Esophagus (tissue), 2 donors: ENCODE measurements around the gene DCLK1. TPM values are rescaled to one million over a fixed set of nuclear protein-coding genes. Genes with fewer than 3 reads are reported as not detected.

Source experiments
- H3K27ac ChIP-seq, 2 donors: one replicate each; pipeline ENCODE4 v1.5.1; 2013; ENCODE audit warnings: low read depth in 2 of 2, mild to moderate bottlenecking in 2 of 2, inconsistent platforms in 1 of 2, low read length in 1 of 2, moderate library complexity in 1 of 2
- H3K27me3 ChIP-seq, 2 donors: one replicate each; pipeline ENCODE4 v1.6.1; 2013; ENCODE audit warnings: low read length in 2 of 2, control low read depth in 1 of 2, mild to moderate bottlenecking in 1 of 2; ENCODE audit not compliant: insufficient read depth in 2 of 2, control insufficient read depth in 1 of 2
- H3K36me3 ChIP-seq, 2 donors: one replicate each; pipeline ENCODE4 v1.6.1; 2013; ENCODE audit warnings: low read length in 1 of 2; ENCODE audit not compliant: control insufficient read depth in 2 of 2, insufficient read depth in 2 of 2
- H3K4me1 ChIP-seq, 2 donors: one replicate each; pipeline ENCODE4 v1.6.1; 2013; ENCODE audit warnings: low read length in 1 of 2; ENCODE audit not compliant: control insufficient read depth in 2 of 2, insufficient read depth in 2 of 2
- H3K4me3 ChIP-seq, 2 donors: one replicate each; pipeline ENCODE4 v1.5.1; 2013; ENCODE audit warnings: low read length in 2 of 2, mild to moderate bottlenecking in 2 of 2, low read depth in 1 of 2, moderate library complexity in 1 of 2
- H3K9me3 ChIP-seq, 2 donors: one replicate each; pipeline ENCODE4 v1.6.1; 2013; ENCODE audit warnings: mild to moderate bottlenecking in 2 of 2, low read depth in 1 of 2, low read length in 1 of 2, moderate library complexity in 1 of 2; ENCODE audit not compliant: control insufficient read depth in 2 of 2, insufficient read depth in 1 of 2
- WGBS, 2 donors: extraction: QIAGEN DNeasy Blood & Tissue Kit; methylation state at CpG; one replicate each; pipeline ENCODE4 v1.1.7; 2013; 5-methylcytosine and 5-hydroxymethylcytosine counted together
- polyA plus RNA-seq, 2 donors: library from polyadenylated mRNA; stranded (reverse); fragments of 200-250 nt; gene quantifications; one replicate each; pipeline ENCODE4 v1.2.3, GENCODE V29; 2013
- donor health status: healthy with polysubstance abuse.
- donor health status: Bipolar disorder and iron deficiency.

DCLK1 gene
- polyA plus RNA-seq, 2 donors, result 0.47 to 0.75 TPM

DNA sequence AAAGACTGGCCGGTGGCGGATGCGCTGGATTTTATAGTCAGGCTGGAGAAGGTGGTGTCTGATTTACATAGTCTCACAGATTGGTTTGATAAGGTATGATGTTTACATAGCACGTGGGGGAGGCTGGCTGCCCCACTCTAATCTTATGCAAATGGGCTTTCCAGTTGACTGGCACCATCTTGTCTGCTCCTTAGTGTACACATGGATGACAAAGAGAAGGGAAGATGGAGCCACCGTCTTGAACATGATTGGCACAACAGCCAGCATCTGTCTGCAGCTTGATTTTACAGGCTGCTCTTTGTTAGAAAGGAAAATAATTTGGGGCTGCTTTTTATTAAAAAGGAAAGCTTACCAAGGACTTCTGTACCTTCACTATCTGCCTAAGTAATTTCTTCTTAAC lies 389.5 kb downstream of the DCLK1 start:
- H3K36me3 ChIP-seq, result no peaks in the 10 kb centered on the region
- no peak overlapping the region for H3K4me3 ChIP-seq
- no peaks in the 10 kb centered on the region for H3K4me1 ChIP-seq
- 81 to 88% methylated on average over 5 of the region's 5 CpGs for WGBS, 2 donors
- H3K27ac ChIP-seq, result no peak overlapping the region
- H3K27me3 ChIP-seq, result no peaks in the 10 kb centered on the region
- no peaks in the 10 kb centered on the region for H3K9me3 ChIP-seq

GRCh38 chr13:35736876-35737275 lies 394.3 kb downstream of the DCLK1 start:
- Histone ChIP-seq H3K27me3 (no peaks in the 10 kb centered on the region), H3K4me3 (no peak overlapping the region), H3K27ac (no peak overlapping the region), H3K36me3 (no peaks in the 10 kb centered on the region), H3K4me1 (no peaks in the 10 kb centered on the region), H3K9me3 (no peaks in the 10 kb centered on the region)
- 40 to 41% methylated on average over 2 of the region's 2 CpGs for WGBS, 2 donors

GRCh38 chr13:35733827-35734226 lies 397.4 kb downstream of the DCLK1 start:
- Histone ChIP-seq H3K27ac (no peak overlapping the region), H3K27me3 (no peaks in the 10 kb centered on the region), H3K4me1 (no peaks in the 10 kb centered on the region), H3K4me3 (no peak overlapping the region), H3K36me3 (no peaks in the 10 kb centered on the region), H3K9me3 (no peaks in the 10 kb centered on the region)
- WGBS, 2 donors, result 52 to 58% methylated on average over 4 of the region's 4 CpGs

DNA sequence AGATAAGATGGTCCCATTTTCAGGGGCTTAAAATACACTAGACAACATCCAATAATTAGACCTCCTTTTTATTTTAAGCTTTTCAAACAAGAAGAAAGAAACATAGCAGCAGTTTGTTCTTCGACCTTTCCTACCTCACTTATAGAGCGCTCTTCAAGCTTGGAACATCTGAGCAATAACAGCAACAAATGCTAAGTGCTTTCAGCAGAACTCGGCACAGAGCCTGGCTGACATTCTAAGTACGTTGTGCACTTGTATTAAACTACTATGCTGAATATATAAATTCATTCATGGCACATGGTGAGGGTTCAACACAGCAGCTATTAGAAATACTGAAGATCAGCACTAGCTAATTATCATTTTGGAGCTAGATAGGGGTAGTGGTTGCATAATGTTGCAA lies 398.6 kb downstream of the DCLK1 start:
- no peaks in the 10 kb centered on the region for H3K36me3 ChIP-seq
- H3K27ac ChIP-seq, result no peak overlapping the region
- no peak overlapping the region for H3K4me3 ChIP-seq
- H3K4me1 ChIP-seq, result no peaks in the 10 kb centered on the region
- H3K27me3 ChIP-seq, result no peaks in the 10 kb centered on the region
- 75 to 76% methylated on average over 4 of the region's 4 CpGs for whole genome bisulfite sequencing, 2 donors
- no peaks in the 10 kb centered on the region for H3K9me3 ChIP-seq

DNA sequence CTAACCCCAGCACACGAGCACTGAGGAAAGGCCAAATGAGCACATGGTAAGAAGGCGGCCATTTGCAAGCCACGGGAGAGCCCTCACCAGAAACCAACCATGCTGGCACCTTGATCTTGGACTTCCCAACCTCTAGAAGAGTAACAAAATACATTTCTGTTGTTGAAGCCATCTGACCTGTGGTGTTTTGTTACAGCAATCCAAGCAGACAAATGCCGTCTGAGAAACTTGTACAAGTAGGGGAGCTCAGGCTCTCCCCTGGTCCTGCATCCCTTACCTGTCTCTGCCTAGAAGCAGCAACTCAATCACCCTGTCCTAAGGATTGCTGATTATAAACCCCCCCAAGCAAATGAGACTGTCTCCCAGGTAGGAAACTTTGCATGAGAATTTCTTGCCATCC lies 399.7 kb downstream of the DCLK1 start:
- H3K27ac ChIP-seq, result no peak overlapping the region
- H3K4me3 ChIP-seq, result no peak overlapping the region
- no peaks in the 10 kb centered on the region for H3K27me3 ChIP-seq
- WGBS, 2 donors, result 90 to 93% methylated on average over 4 of the region's 4 CpGs
- no peaks in the 10 kb centered on the region for H3K9me3 ChIP-seq
- H3K36me3 ChIP-seq, result no peaks in the 10 kb centered on the region
- no peaks in the 10 kb centered on the region for H3K4me1 ChIP-seq

DNA sequence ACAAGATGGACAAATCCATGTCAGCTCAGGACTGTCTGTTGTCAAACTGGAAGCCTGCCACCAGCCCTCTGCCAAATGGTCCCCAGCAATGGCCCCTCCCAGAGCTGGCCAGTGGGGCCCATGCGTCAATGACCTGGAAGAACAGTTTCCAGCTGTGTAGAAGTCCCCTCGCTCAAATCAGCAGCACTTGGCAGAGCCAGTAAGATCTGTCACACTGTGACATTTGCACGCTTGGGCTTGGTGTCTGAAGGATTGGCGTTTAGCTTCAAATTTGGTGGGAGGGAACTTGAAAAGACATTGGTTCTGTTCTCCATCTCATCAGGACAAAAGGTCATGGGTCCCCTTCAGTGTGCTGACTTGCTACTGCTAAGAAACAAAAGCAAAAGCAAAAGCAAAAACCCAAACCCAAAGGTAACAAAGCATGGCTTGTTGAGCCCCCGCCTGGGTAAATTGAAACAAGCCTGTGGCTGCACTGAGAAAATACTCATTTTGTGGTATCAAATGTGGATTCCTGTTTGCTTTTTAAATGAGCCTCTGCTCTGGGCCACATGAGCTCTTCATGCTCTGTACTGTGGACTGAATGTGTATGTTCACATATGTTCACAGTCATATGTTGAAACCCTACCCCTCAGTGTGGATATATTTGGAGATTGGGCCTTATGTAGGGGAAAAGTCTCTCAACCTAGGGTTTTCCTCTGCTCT lies 401.1 kb downstream of the DCLK1 start:
- Histone ChIP-seq H3K9me3 (no peaks in the 10 kb centered on the region), H3K36me3 (no peaks in the 10 kb centered on the region), H3K4me1 (no peaks in the 10 kb centered on the region), H3K27ac (no peak overlapping the region), H3K27me3 (no peaks in the 10 kb centered on the region), H3K4me3 (no peak overlapping the region)
- 57 to 67% methylated on average over 5 of the region's 5 CpGs for WGBS, 2 donors

DNA sequence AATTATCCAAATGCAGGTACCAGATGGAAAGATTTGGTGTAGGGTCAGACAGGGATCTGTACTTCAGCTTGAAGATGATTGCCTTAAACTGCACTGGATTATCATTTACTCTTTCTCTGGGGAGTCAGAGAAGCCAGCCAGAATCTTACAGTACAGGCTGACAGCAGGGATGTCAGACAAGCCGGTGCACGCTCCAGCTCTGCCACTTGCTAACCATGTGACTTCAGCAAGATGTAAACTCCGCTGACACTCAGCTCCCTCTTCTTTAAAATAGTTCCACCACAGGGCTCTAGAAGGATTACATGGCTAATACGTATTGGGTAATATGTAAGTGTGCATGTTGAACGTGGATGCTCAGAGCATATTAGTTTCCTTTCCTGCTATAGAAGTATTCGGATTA lies 403.3 kb downstream of the DCLK1 start:
- Histone ChIP-seq H3K27ac (no peak overlapping the region), H3K36me3 (no peaks in the 10 kb centered on the region), H3K4me1 (no peaks in the 10 kb centered on the region), H3K27me3 (no peaks in the 10 kb centered on the region), H3K9me3 (no peaks in the 10 kb centered on the region), H3K4me3 (no peak overlapping the region)
- WGBS, 2 donors, result 40 to 46% methylated on average over 6 of the region's 6 CpGs

- no peaks in the 10 kb centered on the region for H3K9me3 ChIP-seq
- 56 to 68% methylated on average over 6 of the region's 6 CpGs for WGBS, 2 donors
- peaks cover 0 to 2% of the 10 kb centered on the region in 2 donors for H3K4me1 ChIP-seq
- no peaks in the 10 kb centered on the region for H3K36me3 ChIP-seq
- peak overlapping the region; percentile 3 to 30 for H3K27ac ChIP-seq
- no peaks in the 10 kb centered on the region for H3K27me3 ChIP-seq
- no peak overlapping the region for H3K4me3 ChIP-seq
These were observed 406.7 kb downstream of the DCLK1 start for GRCh38 chr13:35724446-35724845.

- Histone ChIP-seq H3K9me3 (no peaks in the 10 kb centered on the region), H3K4me1 (peaks cover 0 to 2% of the 10 kb centered on the region in 2 donors), H3K27me3 (no peaks in the 10 kb centered on the region), H3K4me3 (no peak overlapping the region), H3K36me3 (no peaks in the 10 kb centered on the region), H3K27ac (peak overlapping the region in 1 of 2 donors; percentile 63)
- 36 to 39% methylated on average over 5 of the region's 5 CpGs for WGBS, 2 donors
These were observed 407.4 kb downstream of the DCLK1 start for GRCh38 chr13:35723821-35724220.

DNA sequence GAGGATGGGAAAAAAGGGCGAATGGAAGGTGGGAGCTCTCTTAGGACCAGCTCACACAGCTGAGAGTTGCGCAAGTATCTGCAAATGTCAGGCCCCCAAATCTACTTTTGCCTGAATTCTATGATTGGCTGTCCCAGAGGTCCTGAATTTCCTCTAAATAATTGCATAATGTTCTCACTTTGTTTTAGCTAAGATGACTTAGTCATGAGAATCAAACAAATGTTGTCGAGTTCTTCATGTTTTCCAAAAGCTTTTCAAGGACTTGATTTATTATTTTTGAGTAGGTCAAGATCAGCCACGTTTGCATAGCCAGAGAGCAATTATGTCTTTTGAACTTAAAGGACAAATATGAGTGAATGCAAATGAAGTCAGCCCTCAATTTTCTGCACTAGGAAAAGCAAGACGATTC lies 408.1 kb downstream of the DCLK1 start:
- Histone ChIP-seq H3K9me3 (no peaks in the 10 kb centered on the region), H3K27me3 (no peaks in the 10 kb centered on the region), H3K4me3 (no peak overlapping the region), H3K4me1 (peaks cover 0 to 2% of the 10 kb centered on the region in 2 donors), H3K36me3 (no peaks in the 10 kb centered on the region), H3K27ac (no peak overlapping the region)
- 41 to 45% methylated on average over 5 of the region's 5 CpGs for WGBS, 2 donors
